HG03097 (cell line): Measurements from ENCODE around the gene MYCBP2.

ENCODE experiments used
- ATAC-seq: cut with Tn5 transposase; IDR thresholded peaks from one replicate; pipeline ENCODE4 v1.9.1; 2021; ENCODE audit not compliant: unreplicated experiment, low FRiP score

Gene MYCBP2

GRCh38 chr13:77124423-77124822 lies 202.5 kb downstream of the MYCBP2 start:
- ATAC-seq = no peak

GRCh38 chr13:77118134-77118533 lies 208.8 kb downstream of the MYCBP2 start:
- no peak for ATAC-seq

DNA sequence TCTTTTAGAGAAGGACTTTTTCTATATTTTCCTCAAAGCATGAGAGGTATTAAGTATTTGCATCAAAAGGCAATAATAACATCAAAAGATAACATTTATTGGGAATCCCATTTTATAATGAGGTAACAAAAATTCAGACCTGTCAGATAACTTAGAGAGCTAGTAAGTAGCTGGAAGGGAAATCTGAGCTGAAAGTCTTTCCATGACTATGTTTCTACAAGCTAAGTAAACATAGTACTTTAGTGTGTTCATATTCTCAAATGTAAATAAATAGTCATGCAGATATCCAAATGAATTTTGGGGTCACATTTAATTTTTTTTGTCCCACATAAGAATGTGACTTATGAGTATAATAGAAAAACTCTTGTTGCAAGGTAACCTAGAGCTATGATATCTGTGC lies 212.6 kb downstream of the MYCBP2 start:
- no peak for ATAC-seq

- ATAC-seq = no peak
These were observed 213.4 kb downstream of the MYCBP2 start for GRCh38 chr13:77113496-77113895.

GRCh38 chr13:77105051-77105450 lies 221.8 kb downstream of the MYCBP2 start:
- no peak for ATAC-seq

DNA sequence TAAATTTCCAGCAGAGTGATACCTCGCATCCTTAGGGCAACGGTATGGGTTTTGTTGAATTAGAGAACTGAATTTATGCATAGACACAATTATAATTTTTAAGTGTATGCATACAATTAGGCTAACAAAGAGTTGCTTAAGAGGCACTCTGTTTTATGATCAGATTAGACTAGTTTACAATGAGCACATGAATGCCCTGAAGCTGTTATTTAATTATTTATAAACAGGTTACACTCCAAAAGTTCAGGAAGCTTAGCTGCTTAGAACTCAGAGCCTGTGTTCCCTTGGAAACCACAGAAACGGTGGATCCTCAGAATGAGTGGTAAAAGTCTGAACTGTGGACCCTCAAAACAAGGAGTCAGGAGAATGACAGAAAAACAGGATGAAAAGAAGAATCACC lies 227.5 kb downstream of the MYCBP2 start:
- no peak for ATAC-seq

DNA sequence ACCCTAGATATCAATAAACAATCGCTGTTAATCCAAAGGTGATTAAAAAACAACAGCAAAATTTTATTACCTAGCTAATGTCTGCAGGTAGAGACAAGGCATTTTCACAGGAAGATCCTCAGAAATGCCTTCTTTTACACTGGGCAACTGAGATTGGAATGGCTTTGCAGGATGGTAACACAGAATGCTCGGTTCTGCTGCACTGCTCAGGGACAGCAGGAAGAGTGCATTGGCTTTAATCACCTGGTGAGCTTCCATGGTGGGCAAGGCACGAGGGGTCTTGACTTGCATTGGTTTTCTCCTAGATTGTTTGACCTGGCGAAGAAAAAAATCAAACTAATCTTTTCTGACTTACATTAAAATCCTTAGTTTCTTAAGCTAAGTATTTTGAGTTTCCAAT lies 231.6 kb downstream of the MYCBP2 start:
- no peak for ATAC-seq

- ATAC-seq = no peak
These were observed 232.1 kb downstream of the MYCBP2 start for GRCh38 chr13:77094773-77095172.

GRCh38 chr13:77093735-77094134 lies 233.2 kb downstream of the MYCBP2 start:
- no peak for ATAC-seq

GRCh38 chr13:77084755-77085154 lies 242.1 kb downstream of the MYCBP2 start:
- ATAC-seq = no peak

- no peak for ATAC-seq
These were observed 246.9 kb downstream of the MYCBP2 start for GRCh38 chr13:77079902-77080413.

- ATAC-seq = no peak
These were observed 259.4 kb downstream of the MYCBP2 start for GRCh38 chr13:77067519-77067918.

DNA sequence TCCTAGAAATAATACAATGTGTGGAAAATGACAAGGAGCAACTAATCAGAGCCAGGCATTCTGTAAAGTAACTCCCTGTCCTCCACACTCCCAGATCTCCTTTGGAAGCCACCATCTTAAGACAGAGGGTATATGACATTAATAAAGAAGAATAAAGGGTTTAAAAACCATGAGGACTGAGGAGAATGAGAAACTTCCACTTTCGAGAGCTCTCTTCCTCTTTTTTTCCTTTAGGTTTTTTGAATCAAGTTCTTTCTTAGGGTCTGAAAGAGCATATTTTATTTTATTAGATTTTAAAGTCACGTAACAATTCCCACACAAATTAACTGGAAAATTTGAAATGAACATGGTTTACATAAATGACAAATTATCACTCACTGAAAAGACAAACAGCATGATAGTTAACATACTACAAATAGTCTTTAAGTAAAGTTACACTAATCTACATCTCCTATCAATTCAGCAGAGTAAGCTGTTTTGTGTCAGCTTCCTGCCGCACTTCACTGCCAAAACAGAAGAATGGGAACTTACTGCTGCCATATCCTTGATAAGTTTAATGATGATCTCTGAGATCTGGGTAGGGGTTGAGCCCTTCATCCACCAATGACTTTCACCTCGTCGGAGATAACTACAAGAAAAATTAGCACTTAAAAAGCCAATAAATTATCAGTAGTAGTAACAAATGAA lies 261.3 kb downstream of the MYCBP2 start:
- no peak for ATAC-seq

DNA sequence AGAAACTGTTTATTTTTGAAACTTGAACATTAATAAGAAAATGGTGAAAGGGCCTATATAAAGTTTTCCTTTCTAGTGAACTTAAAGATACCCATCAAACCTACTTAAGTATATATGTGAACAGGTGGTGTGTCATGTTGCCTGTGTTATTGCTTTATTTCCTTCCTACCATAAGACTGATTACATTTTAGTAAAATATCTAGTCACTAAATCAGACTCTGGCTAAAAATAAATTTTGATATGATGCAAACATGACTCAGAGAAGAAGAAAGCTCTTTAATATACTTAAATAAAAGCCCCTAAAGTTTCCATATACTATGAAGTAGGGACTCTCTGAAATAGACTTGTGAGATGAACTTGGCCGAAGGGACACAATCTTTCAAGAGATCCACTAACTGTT lies 264.8 kb downstream of the MYCBP2 start:
- ATAC-seq = no peak

DNA sequence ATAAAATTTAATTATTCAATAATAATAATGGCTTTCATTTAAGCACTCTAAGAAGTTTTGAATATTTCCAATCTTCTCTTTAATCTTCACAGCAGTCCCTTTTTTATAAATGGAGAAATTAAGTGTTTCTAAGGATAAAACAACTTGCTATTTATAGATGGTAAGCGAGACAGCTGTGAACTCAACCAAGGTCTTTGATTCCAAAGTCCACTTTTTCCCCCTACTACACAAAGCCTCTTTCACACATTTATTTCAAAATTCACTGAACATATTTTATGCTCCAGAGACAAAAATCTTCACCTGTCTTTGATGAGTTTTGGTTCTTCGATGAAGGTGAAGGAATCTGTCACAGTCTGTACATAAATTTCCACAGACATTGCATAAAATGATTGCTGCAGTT lies 265.5 kb downstream of the MYCBP2 start:
- ATAC-seq = no peak

- ATAC-seq = no peak
These were observed 270.0 kb downstream of the MYCBP2 start for GRCh38 chr13:77056886-77057285.

DNA sequence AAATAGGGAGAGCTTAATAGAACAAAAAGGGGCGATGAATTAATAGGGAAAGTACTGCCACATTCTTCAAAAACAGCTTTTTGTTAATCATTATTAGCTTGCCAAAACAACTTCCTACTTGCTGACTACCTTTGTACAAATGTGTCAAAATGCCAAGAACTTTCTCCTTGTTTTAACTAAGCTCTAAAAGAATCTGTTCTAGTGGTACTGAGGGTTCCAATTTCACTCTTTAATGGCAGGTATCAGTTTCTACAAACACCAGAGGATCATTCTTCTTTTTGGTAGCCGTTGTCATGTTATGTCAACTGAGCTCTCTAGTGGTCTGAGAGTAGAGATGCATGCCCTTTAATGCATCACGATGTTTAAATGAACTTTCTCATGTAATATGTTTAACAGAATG lies 270.5 kb downstream of the MYCBP2 start:
- ATAC-seq = no peak

GRCh38 chr13:77055158-77055557 lies 271.7 kb downstream of the MYCBP2 start:
- ATAC-seq = no peak

DNA sequence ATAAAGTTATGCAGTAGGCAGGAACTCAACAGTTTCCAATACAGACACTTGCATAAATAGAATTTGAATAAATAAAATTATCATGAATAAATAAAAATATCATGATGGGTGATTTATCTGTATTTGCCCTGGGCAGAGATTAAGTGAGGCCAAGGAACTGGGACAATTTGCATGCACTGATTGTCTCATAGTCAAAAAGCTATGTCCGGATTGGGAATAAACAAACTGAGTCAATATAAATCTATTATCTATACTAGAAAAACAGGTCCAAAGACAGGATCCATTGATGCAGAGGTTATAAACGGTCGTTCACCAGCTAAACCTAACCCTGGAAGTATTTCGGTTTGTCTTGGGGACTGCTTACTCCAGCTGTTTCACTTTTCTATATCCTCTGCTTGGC lies 273.7 kb downstream of the MYCBP2 start:
- no peak for ATAC-seq

DNA sequence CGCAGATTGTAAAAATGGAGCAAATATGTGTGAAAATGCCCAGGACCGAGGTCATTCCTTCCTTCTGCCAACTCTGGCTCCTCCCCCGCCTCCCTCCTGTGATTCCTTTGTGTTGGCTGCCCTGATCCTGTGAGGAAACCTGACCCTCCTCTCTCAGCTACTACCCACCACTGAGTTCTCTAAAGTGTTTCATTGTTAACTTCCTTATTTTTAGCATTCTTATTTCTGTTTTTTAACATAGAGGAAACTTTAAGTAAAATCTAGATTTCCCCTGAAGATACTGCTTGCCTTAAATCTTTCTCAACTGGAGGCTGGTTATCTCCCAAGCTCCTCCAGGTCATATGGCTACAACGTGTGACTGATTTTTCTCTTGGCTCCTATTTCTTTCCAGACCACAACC lies 278.2 kb downstream of the MYCBP2 start:
- no peak for ATAC-seq

- ATAC-seq = no peak
These were observed 279.1 kb downstream of the MYCBP2 start for GRCh38 chr13:77047649-77048343.

GRCh38 chr13:77042566-77043177 lies 284.2 kb downstream of the MYCBP2 start:
- ATAC-seq = no peak
